Activated T-helper 1 cell treated with anti-CD3 and anti-CD28 coated beads, Interleukin-12 subunit alpha, Interleukin-12 subunit beta, Interleukin-2, Interleukin-4 antibody, amounts not matched to agents 30 ng/mL and 10 ng/mL and 1 ng/mL, durations not matched to agents 14 hours and 24 hours and 36 hours (primary cell): ENCODE data around the gene WDPCP. TPM values are rescaled to one million over a fixed set of nuclear protein-coding genes. Genes with fewer than 3 reads are reported as not detected.

Experiments
- DNase-seq: peaks from one replicate; pipeline ENCODE4 v3.0.0; 2021; ENCODE audit warnings: low spot score
- H3K27ac Mint-ChIP-seq: one replicate; pipeline ENCODE4 v1.8.0; 2021; ENCODE audit warnings: mild to moderate bottlenecking, mixed read lengths
- H3K27me3 Mint-ChIP-seq: one replicate; pipeline ENCODE4 v1.8.0; 2022; ENCODE audit warnings: mild to moderate bottlenecking, moderate library complexity, mixed read lengths; ENCODE audit not compliant: insufficient read depth
- H3K36me3 Mint-ChIP-seq: one replicate; pipeline ENCODE4 v1.8.0; 2021; ENCODE audit warnings: low read depth, mixed read lengths
- H3K4me1 Mint-ChIP-seq: one replicate; pipeline ENCODE4 v1.8.0; 2021; ENCODE audit warnings: low read depth, mixed read lengths
- H3K4me3 Mint-ChIP-seq: one replicate; pipeline ENCODE4 v1.8.0; 2021; ENCODE audit warnings: mild to moderate bottlenecking, moderate library complexity, mixed read lengths
- H3K9me3 Mint-ChIP-seq: one replicate; pipeline ENCODE4 v1.8.0; 2021; ENCODE audit warnings: mixed read lengths
- intact Hi-C: fragments of 100-400 bp; cut with micrococcal nuclease; formaldehyde crosslinking; loops from one replicate; pipeline ENCODE4 v1.15.1; 2024
- total RNA-seq: library from RNA; stranded (reverse); gene quantifications from 2 replicates; pipeline ENCODE4 v1.2.3, GENCODE V29; 2022

The WDPCP gene
- total RNA-seq, 1 donor from 2014 or later, result 7.7 TPM

DNA sequence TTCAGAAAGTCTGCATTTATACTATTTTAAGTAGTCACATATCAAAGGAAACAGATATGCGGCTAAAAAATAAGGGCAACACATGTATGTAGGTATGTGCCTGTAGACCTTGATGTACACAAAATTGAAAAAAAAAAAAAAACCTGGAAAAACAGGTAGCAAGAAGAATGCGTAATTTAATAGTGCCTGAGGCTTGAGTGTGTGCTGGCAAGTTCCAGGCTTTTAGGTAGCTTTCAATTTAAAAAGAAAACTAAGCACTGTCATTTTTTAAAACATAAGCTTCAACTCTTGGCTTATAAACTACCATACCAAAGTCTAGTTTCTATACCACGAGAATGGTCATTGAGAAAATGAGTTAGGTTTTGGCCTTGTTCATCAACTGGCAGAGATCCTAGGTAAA lies 465.4 kb downstream of the WDPCP start:
- DNase-seq, result no peak
- Mint-ChIP-seq H3K9me3 (no peaks in the 10 kb centered on the region), H3K36me3 (no peaks in the 10 kb centered on the region), H3K4me1 (no peaks in the 10 kb centered on the region), H3K27ac (no peak overlapping the region), H3K27me3 (no peaks in the 10 kb centered on the region), H3K4me3 (no peak overlapping the region)
- intact Hi-C loops, result no loop called here

DNA sequence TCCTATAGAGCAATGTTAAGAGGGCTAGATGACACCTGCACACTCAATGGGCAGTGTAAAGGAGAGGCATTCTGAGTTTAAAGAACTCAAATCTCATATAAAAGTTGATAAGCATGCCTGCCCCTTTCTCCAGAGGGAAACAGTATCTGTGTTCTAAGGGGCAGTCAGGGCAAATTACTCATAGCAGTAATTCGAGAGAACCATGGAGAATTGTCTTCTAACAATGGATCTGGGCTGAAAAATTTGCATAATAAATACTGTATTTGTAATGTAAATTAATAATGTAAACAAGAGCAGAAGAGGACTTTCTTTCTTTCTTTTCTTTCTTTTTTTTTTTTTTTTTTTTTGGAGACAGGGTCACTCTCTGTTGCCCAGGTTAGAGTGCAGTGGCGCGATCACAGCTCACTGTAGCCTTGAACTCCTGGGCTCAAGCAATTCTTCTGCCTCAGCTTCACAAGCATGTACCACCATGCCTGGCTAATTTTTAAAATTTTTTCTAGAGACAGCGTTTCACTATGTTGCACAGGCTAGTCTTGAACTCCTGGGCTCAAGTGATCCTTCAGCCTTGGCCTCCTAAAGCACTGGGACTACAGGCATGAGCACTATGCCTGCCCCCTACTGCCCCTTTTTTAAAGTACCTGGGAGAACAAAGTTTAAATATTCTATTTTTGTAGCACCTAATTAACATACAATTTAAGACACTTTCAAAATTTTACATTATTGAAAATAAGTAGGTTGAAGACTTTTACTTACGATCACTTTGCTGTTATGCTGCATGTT lies 467.0 kb downstream of the WDPCP start:
- Mint-ChIP-seq H3K4me3 (no peak overlapping the region), H3K36me3 (no peaks in the 10 kb centered on the region), H3K27me3 (no peaks in the 10 kb centered on the region), H3K9me3 (no peaks in the 10 kb centered on the region), H3K27ac (no peak overlapping the region), H3K4me1 (no peaks in the 10 kb centered on the region)
- intact Hi-C loops, result no loop called here
- no peak for DNase-seq

DNA sequence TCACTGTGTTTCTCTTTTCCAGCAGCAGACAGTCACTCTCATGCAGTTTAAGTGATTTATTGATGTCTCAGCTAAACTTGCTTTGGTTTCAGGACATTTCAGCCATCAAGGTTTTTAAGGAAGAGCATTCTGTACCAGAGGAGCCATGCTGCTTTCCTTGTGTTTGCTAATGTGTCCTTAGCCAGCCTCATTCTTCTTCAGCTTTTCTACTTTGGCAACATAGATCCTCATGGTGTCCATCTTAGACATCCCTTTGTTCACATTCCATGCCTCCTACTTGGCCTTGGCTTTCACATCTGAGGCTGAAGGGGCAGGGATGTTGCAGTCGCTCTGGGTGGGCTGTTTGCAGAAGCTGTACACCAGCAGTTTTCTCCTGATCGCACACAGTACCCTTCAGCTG lies 469.5 kb downstream of the WDPCP start:
- DNase-seq, result no peak
- intact Hi-C loops, result no loop called here
- no peaks in the 10 kb centered on the region for H3K9me3 Mint-ChIP-seq
- H3K36me3 Mint-ChIP-seq, result no peaks in the 10 kb centered on the region
- H3K4me1 Mint-ChIP-seq, result no peaks in the 10 kb centered on the region
- no peak overlapping the region for H3K4me3 Mint-ChIP-seq
- H3K27me3 Mint-ChIP-seq, result no peaks in the 10 kb centered on the region
- no peak overlapping the region for H3K27ac Mint-ChIP-seq

DNA sequence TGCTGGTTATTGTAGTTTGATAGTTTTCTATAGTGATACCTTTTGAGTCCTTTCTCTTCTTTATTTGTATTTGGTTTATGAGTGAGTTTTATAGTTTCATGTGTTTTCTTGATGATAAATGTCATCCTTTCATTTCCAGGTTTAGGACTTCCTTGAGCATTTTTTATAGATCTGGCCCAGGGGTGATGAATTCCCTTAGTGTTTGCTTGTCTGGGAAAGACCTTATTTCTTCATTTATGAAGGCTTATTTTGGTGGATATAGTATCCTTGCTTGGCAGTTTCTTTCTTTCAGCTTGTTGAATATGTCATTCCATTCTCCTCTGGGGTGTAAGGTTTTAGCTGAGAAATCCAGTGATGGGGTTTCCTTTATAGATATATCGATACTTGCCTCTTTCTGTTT lies 483.8 kb downstream of the WDPCP start:
- Mint-ChIP-seq H3K27me3 (no peaks in the 10 kb centered on the region), H3K4me3 (no peak overlapping the region), H3K4me1 (no peaks in the 10 kb centered on the region), H3K9me3 (peaks cover 20% of the 10 kb centered on the region), H3K36me3 (no peaks in the 10 kb centered on the region), H3K27ac (no peak overlapping the region)
- intact Hi-C loops, result no loop called here
- DNase-seq, result no peak

DNA sequence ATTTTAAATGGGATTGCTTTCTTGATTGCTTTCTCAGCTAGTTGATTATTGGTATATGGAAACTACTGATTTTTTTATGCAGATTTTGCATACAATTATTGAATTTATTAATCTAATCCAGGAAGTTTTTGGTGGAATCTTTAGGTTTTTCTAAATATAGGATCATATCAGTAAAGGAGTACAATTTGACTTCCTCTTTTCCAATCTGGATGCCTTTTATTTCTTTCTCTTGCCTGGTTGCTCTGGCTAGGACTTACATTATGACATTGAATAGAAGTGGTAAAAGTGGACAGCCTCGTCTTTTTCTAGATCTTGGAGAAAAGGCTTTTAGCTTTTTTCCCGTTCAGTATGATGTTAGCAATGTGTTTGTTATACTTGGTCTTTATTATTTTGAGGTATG lies 486.3 kb downstream of the WDPCP start:
- Mint-ChIP-seq H3K4me3 (no peak overlapping the region), H3K27ac (no peak overlapping the region), H3K4me1 (no peaks in the 10 kb centered on the region), H3K36me3 (no peaks in the 10 kb centered on the region), H3K27me3 (no peaks in the 10 kb centered on the region), H3K9me3 (peaks cover 20% of the 10 kb centered on the region)
- intact Hi-C loops, result no loop called here
- DNase-seq, result no peak

DNA sequence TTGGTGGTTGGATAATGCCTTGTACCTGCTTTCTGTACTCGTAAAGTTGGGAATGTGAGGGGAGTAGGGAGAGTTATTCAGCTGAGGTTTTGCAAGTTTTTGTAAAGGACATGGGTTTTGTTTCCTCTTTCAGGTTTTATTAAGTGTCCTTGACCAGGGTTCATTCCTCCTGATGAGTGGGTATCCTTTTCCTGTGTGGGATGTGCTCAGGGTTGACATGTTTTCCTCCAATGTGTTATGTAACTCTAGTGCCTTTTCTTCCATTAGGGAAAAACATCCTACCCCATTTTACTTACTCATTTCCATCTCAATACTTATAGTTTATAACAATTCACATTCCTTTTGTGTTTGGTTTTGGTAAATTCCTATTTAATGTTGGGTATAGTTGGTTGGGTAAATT lies 489.2 kb downstream of the WDPCP start:
- H3K36me3 Mint-ChIP-seq, result no peaks in the 10 kb centered on the region
- no peak overlapping the region for H3K27ac Mint-ChIP-seq
- no peaks in the 10 kb centered on the region for H3K9me3 Mint-ChIP-seq
- no peak for DNase-seq
- H3K4me3 Mint-ChIP-seq, result no peak overlapping the region
- no peaks in the 10 kb centered on the region for H3K27me3 Mint-ChIP-seq
- H3K4me1 Mint-ChIP-seq, result no peaks in the 10 kb centered on the region
- intact Hi-C loops, result no loop called here

DNA sequence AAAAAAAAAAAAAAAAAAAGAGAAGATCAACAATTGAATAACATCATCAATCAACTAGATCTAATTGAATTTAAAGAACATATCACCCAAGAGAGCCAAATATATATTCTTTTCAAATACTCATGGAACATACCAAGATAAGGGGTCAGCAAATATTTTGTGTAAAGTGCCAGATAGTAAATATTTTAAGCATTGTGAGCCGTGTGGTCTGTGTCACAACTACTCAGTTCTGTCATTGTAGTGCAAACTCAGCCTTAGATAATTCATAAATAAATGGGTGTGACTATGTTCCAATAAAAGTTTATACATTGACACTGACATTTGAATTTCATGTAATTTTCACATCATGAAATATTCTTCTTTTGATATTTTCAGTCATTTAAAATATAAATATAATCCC lies 491.8 kb downstream of the WDPCP start:
- Mint-ChIP-seq H3K27me3 (peaks cover 2% of the 10 kb centered on the region), H3K4me1 (no peaks in the 10 kb centered on the region), H3K36me3 (no peaks in the 10 kb centered on the region), H3K4me3 (no peak overlapping the region), H3K27ac (no peak overlapping the region), H3K9me3 (no peaks in the 10 kb centered on the region)
- intact Hi-C loops, result no loop called here
- no peak for DNase-seq

DNA sequence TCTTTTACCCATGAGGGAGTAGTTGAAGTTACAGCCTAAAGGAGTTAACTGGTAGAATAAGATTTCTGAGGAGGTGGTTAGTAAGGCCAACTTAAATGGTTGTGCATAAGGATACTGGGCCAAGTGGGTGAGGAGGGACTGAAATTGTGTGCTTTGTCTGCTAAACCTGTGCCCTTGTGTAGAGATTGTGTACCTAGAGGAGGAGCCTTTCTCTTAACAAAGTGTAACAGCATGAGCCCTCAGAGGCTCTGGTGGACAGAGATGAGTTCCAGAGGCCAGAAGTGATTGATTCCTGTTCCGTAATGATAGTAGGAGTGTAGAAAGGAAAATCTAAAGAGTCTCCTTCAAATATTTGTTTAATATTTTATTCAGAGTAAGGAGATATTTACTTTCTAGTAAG lies 494.8 kb downstream of the WDPCP start:
- Mint-ChIP-seq H3K9me3 (no peaks in the 10 kb centered on the region), H3K27me3 (peaks cover 2% of the 10 kb centered on the region)
- intact Hi-C loops, result no loop called here

DNA sequence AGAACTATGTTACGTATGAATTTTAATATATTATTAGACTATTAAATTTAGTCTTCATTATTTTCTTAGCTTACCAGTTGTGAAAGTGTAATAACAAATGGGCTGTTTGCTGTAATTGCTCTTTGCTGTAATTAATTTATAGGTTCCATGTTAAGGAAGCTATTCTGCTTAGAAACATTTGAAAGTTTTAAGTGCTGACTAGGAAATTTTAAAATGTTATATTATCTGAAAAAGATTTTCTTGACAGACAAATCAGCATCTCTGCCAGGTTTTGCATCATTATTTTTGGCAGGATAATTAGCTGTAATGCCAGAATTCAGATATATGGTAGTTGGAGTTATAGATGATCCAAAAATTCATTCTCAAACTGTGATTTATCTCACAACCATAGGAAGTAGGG lies 495.4 kb downstream of the WDPCP start:
- intact Hi-C loops, result no loop called here
- Mint-ChIP-seq H3K9me3 (no peaks in the 10 kb centered on the region), H3K36me3 (no peaks in the 10 kb centered on the region), H3K4me3 (no peak overlapping the region), H3K4me1 (no peaks in the 10 kb centered on the region), H3K27me3 (peaks cover 2% of the 10 kb centered on the region), H3K27ac (no peak overlapping the region)
- no peak for DNase-seq

More for the DNA sequence above, 494.8 kb downstream of the WDPCP start:
- H3K27ac Mint-ChIP-seq, result no peak overlapping the region
- DNase-seq, result no peak
- H3K4me1 Mint-ChIP-seq, result no peaks in the 10 kb centered on the region
- H3K36me3 Mint-ChIP-seq, result no peaks in the 10 kb centered on the region
- H3K4me3 Mint-ChIP-seq, result no peak overlapping the region

DNA sequence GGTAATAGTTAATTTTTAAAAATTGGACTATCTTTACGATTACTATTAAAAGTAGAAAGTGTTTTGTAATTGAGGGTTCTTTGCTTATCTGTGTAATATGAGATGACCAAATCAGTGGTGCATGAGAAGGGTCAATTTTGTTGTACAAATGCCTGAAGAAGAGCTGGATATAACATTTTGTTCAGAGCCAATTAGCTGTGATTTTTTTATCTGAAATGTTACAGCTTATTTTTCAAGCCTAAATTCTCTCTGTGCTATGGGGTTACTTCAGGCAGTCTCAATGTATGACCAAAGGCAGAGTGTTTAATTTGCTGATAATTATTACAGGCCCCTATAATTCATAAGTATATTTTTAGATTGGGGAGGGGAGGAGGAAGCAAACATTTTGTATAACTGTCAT lies 495.9 kb downstream of the WDPCP start:
- H3K36me3 Mint-ChIP-seq, result no peaks in the 10 kb centered on the region
- no peak for DNase-seq
- intact Hi-C loops, result no loop called here
- H3K27ac Mint-ChIP-seq, result no peak overlapping the region
- H3K9me3 Mint-ChIP-seq, result no peaks in the 10 kb centered on the region
- no peak overlapping the region for H3K4me3 Mint-ChIP-seq
- H3K27me3 Mint-ChIP-seq, result peaks cover 2% of the 10 kb centered on the region
- no peaks in the 10 kb centered on the region for H3K4me1 Mint-ChIP-seq

DNA sequence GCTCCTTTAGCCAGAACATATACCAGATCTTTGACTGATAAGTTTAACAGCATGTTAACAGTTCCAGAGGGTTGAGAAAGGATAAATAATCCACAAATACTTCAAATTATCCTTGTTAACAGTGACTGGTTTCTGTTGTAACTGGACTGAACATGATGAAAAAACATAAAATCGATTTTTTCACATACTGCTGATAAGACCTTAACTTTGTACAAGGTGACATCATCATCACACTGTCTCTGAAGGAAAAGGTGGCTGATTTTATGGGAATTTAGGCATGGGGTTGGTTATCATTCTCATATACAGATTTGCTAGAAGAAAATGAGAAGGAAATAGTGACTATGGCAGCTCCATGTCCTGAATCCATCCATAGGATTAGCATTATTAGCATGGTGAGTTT lies 501.6 kb downstream of the WDPCP start:
- Mint-ChIP-seq H3K27ac (no peak overlapping the region), H3K36me3 (no peaks in the 10 kb centered on the region), H3K9me3 (no peaks in the 10 kb centered on the region), H3K4me1 (no peaks in the 10 kb centered on the region), H3K4me3 (no peak overlapping the region), H3K27me3 (no peaks in the 10 kb centered on the region)
- no peak for DNase-seq
- intact Hi-C loops, result no loop called here

DNA sequence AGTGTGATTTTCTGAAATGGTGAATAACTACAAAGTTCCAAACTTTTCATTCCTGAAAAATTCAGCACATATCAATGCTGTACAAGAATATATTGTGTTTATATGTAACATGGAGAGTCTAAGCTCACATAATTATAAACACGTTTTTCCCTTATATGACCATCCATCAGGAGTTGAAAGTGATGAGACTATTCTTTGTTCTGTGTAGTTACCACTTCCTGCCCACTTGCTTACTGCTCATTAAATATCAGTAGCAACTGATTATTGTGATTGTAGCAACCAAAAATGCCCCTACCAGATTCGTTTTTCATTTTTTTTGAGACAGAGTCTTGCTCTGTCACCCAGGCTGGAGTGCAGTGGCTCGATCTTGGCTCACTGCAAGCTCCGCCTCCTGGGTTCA lies 506.9 kb downstream of the WDPCP start:
- Mint-ChIP-seq H3K27me3 (peaks cover 2% of the 10 kb centered on the region), H3K4me3 (no peak overlapping the region), H3K9me3 (no peaks in the 10 kb centered on the region), H3K4me1 (no peaks in the 10 kb centered on the region), H3K27ac (no peak overlapping the region), H3K36me3 (no peaks in the 10 kb centered on the region)
- no peak for DNase-seq
- intact Hi-C loops, result no loop called here

DNA sequence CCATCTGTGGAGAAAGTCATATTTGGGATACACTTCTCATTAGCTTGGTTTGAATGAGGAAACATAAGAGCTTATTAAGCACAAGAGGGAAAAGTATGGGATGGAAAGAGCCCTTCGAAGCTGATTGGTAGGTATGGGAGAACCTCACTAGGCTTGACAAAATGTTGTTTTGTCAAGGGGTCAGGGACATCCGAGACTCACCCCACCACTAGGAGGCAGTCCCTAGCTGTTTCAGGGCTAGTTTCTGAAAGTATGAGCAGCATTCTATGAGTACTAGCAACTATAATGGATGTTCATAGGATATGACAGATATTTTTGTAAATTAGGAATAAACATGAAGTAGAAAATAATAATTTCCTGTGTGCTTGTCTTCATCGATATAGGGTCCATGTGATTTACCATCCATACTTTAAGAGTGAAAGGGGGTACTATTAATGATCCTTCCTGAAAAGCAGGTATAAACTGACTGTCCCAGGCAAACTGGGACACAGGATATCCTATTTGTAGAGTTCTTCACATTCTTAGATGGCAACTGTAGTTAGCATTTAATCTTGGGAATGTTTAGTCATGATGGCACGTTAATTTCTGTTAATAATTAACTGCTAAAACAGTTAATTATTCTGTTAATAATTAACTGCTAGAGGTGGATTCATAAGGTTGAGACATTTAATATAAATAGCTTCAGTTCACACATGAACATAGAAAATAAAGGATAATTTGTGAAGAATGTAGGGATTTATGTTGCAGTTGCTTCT lies 509.2 kb downstream of the WDPCP start:
- intact Hi-C loops, result no loop called here
- Mint-ChIP-seq H3K27ac (no peak overlapping the region), H3K4me1 (no peaks in the 10 kb centered on the region), H3K4me3 (no peak overlapping the region), H3K36me3 (no peaks in the 10 kb centered on the region), H3K9me3 (no peaks in the 10 kb centered on the region), H3K27me3 (peaks cover 2% of the 10 kb centered on the region)
- DNase-seq, result no peak
